Activated B cell treated with CpG ODN at 0.5 μM for 24 hours (primary cell): Measurements from ENCODE around the gene CCDC152. TPM values are rescaled to one million over a fixed set of nuclear protein-coding genes. Genes with fewer than 3 reads are reported as not detected.

Experiments used
- ATAC-seq: fragments of 200-7000 bp; cut with Tn5 transposase; one replicate; pipeline ENCODE4 v1.10.0; 2021; ENCODE audit warnings: low read depth, mild to moderate bottlenecking, moderate library complexity
- CTCF ChIA-PET: fragments of 350-600 bp; sonication (Branson Sonifier 250); formaldehyde crosslinking; loops from one replicate; lab custom pipeline; 2021; ENCODE audit warnings: antibody characterized with exemption; lab: Charles Lee
- POLR2A ChIA-PET: fragments of 350-600 bp; sonication (Branson Sonifier 250); formaldehyde crosslinking; loops from one replicate; lab custom pipeline; 2021; ENCODE audit warnings: antibody characterized with exemption; lab: Charles Lee
- DNase-seq: peaks from one replicate; pipeline ENCODE4 v3.0.0; 2022
- H3K27ac Mint-ChIP-seq: one replicate; pipeline ENCODE4 v1.8.0; 2020; ENCODE audit warnings: mixed read lengths
- H3K27me3 Mint-ChIP-seq: one replicate; pipeline ENCODE4 v1.8.0; 2021; ENCODE audit warnings: mixed read lengths
- H3K36me3 Mint-ChIP-seq: one replicate; pipeline ENCODE4 v1.8.0; 2021; ENCODE audit warnings: low read depth, mixed read lengths
- H3K4me1 Mint-ChIP-seq: one replicate; pipeline ENCODE4 v1.8.0; 2021; ENCODE audit warnings: mixed read lengths
- H3K4me3 Mint-ChIP-seq: one replicate; pipeline ENCODE4 v1.8.0; 2020; ENCODE audit warnings: mild to moderate bottlenecking, mixed read lengths
- H3K9me3 Mint-ChIP-seq: one replicate; pipeline ENCODE4 v1.8.0; 2020; ENCODE audit warnings: mixed read lengths
- intact Hi-C: fragments of 100-400 bp; cut with micrococcal nuclease; formaldehyde crosslinking; loops from one replicate; pipeline ENCODE4 v1.15.1; 2024
- total RNA-seq: library from RNA; stranded (reverse); gene quantifications from 2 replicates; pipeline ENCODE4 v1.2.3, GENCODE V29; 2022
- TF ChIP-seq, protein P1 (sequence below): fragments of 200-600 bp; IDR thresholded peaks from one replicate; pipeline ENCODE4 v1.8.0; 2022; ENCODE audit warnings: antibody characterized with exemption, mild to moderate bottlenecking

Gene CCDC152
- total RNA-seq, 1 donor from 2014 or later: 6.9 TPM

DNA sequence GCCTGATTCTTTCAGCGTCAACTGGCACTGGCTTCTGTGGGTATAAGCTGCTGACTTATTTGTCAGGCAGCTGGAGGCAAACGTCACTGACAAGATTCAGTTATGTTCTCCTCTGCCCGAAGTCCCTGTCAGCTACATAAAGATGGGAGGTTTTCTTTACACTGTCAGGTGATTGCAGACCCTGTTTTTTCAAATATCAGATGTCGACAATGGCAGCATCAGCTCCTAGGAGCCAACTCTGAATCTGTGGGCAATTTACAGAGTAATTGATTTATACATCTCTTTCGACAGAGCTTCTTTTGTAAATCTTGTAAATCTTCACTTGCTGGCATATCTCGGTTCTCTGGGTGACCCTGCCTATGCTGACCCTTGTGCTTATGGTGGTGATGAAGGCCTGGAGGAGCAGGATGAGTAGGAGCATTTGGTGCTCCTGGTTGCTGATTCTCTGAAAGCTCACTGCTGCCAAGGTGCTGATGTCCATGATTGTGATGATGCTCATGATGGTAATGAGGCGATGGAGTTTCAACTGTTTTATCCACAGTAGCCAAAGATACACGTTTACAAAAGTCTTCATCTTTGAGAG lies 44.2 kb downstream of the CCDC152 start:
- no peaks in the 10 kb centered on the region for H3K4me1 Mint-ChIP-seq
- CTCF ChIA-PET: no interaction called here

GRCh38 chr5:42801516-42802166 lies 45.0 kb downstream of the CCDC152 start:
- ChIA-PET POLR2A (no interaction called here), CTCF (no interaction called here)
- Mint-ChIP-seq H3K27ac (no peak overlapping the region), H3K9me3 (peaks cover 4% of the 10 kb centered on the region), H3K36me3 (peaks cover 13% of the 10 kb centered on the region), H3K27me3 (no peaks in the 10 kb centered on the region), H3K4me1 (no peaks in the 10 kb centered on the region), H3K4me3 (no peak overlapping the region)
- DNase-seq (no peak), ATAC-seq (no peak)
- intact Hi-C loops: no loop called here
- TF ChIP-seq, protein P1, sequence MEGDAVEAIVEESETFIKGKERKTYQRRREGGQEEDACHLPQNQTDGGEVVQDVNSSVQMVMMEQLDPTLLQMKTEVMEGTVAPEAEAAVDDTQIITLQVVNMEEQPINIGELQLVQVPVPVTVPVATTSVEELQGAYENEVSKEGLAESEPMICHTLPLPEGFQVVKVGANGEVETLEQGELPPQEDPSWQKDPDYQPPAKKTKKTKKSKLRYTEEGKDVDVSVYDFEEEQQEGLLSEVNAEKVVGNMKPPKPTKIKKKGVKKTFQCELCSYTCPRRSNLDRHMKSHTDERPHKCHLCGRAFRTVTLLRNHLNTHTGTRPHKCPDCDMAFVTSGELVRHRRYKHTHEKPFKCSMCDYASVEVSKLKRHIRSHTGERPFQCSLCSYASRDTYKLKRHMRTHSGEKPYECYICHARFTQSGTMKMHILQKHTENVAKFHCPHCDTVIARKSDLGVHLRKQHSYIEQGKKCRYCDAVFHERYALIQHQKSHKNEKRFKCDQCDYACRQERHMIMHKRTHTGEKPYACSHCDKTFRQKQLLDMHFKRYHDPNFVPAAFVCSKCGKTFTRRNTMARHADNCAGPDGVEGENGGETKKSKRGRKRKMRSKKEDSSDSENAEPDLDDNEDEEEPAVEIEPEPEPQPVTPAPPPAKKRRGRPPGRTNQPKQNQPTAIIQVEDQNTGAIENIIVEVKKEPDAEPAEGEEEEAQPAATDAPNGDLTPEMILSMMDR: no peak

More for the DNA sequence above, 44.2 kb downstream of the CCDC152 start:
- H3K27ac Mint-ChIP-seq: no peak overlapping the region
- H3K27me3 Mint-ChIP-seq: no peaks in the 10 kb centered on the region
- TF ChIP-seq, protein P1: no peak
- ATAC-seq (no peak), DNase-seq (no peak)
- intact Hi-C loops: no loop called here
- H3K4me3 Mint-ChIP-seq: no peak overlapping the region
- peaks cover 4% of the 10 kb centered on the region for H3K9me3 Mint-ChIP-seq
- POLR2A ChIA-PET: no interaction called here
- peaks cover 13% of the 10 kb centered on the region for H3K36me3 Mint-ChIP-seq

DNA sequence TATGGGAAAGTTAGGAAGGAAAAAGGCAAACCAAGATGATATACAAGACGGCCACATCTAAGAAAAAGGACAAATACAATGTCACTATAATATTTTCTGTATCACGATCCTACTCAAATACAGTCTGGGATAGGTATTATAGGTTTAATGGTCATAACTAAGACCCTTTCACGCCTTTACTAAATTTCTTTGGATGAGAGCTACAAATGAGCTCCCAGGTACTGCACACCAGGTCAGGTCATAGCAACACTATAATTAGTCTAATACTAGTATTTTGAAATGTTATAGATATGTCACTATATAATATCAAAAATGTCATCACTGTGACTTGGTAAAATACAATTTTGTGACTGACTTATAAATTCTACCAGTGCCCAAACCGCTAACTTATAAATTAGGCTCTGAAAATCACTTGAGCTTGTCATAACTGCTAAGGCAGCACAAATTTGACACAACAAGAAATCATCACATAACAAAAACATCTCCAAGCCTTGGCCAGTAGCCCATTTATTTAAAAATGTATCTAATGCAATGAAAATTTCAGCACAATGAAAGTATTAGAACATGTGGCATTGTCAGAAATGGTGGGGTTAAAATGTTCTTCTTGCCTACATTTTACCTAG lies 48.2 kb downstream of the CCDC152 start:
- Mint-ChIP-seq H3K27ac (no peak overlapping the region), H3K27me3 (no peaks in the 10 kb centered on the region), H3K4me1 (no peaks in the 10 kb centered on the region), H3K9me3 (no peaks in the 10 kb centered on the region), H3K4me3 (no peak overlapping the region), H3K36me3 (peaks cover 1% of the 10 kb centered on the region)
- ATAC-seq: no peak
- TF ChIP-seq, protein P1: no peak
- intact Hi-C loops: no loop called here
- CTCF ChIA-PET: no interaction called here
- DNase-seq: no peak
- POLR2A ChIA-PET: no interaction called here

GRCh38 chr5:42806004-42806700 lies 49.5 kb downstream of the CCDC152 start:
- POLR2A ChIA-PET: no interaction called here
- CTCF ChIA-PET: no interaction called here
- intact Hi-C loops: no loop called here

More at GRCh38 chr5:42806004-42806700, 49.5 kb downstream of the CCDC152 start:
- Mint-ChIP-seq H3K36me3 (no peaks in the 10 kb centered on the region), H3K4me1 (no peaks in the 10 kb centered on the region), H3K9me3 (no peaks in the 10 kb centered on the region), H3K27me3 (peaks cover 2% of the 10 kb centered on the region), H3K4me3 (no peak overlapping the region), H3K27ac (no peak overlapping the region)
- DNase-seq: no peak
- ATAC-seq: no peak
- TF ChIP-seq, protein P1: no peak
